GM18909 (cell line): ENCODE measurements around the gene BIRC6.

ENCODE experiments used
- ATAC-seq: cut with Tn5 transposase; IDR thresholded peaks from one replicate; pipeline ENCODE4 v1.9.1; 2021; ENCODE audit warnings: mild to moderate bottlenecking; ENCODE audit not compliant: unreplicated experiment, poor library complexity

Gene BIRC6

DNA sequence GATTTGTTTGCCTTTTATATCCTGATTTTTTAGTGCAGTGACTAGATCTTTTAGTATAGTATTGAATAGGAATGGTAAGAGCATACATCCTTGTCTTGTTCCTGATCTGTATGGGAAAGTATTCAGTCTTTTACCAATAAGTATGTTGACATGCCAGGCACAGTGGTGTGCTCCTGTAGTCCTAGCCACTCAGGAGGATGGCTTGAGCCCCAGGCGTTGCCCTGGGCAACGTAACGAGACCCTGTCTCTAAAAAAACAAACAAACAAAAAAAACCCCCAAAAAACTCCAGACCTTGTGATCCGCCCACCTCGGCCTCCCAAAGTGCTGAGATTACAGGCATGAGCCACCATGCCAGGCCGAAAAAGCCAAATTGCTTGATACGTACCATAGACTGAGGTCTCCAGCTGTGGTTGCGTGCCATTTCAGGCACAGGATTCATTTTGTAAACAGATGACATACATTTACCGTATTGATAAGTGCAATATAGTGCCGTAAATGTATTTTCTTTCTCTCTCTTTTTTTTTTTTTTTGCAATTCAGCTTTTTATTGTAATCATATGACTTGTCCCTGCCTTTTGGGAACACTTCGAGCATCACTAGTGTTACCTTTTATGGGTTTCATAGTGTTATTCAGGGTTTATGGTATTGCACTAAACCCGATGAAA, 18.5 kb downstream of the BIRC6 start:
- ATAC-seq, result no peak

DNA sequence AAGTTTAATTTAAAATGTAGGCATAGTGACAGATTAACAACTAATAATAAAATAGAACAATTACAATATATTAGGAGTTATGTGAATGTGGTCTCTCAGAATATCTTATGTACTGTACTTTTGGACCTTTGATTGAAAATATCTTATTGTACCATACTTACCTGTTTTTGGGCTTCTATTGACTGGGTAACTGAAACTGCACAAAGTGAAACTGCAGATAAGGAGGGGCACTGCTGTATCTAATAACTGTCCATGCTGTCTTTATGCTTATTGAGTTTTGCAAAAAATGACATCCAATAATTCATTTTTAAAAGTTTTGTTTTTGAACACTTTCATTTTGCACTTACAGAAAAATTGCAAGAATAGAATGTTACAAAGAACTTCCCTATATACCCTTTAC, 19.9 kb downstream of the BIRC6 start:
- ATAC-seq, result no peak

DNA sequence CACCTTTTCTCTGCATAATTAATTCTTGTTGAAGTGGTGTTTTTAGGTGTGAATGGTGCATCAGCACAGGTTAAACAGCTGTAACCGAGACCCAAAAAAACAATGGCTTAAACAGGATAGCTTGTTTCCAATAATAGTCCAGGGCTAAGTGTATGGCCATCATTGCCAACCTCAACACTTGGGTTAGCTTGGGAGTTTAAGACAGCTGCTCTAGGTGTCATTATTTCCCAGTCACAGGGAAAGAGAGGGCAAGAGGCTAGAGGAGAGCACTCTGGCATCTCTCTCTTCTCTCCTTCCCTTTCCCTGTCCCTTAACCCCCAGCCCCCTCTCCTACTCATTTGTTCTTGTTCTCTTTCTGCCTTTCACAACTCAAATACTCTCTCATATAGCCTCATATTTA, 21.1 kb downstream of the BIRC6 start:
- no peak for ATAC-seq

DNA sequence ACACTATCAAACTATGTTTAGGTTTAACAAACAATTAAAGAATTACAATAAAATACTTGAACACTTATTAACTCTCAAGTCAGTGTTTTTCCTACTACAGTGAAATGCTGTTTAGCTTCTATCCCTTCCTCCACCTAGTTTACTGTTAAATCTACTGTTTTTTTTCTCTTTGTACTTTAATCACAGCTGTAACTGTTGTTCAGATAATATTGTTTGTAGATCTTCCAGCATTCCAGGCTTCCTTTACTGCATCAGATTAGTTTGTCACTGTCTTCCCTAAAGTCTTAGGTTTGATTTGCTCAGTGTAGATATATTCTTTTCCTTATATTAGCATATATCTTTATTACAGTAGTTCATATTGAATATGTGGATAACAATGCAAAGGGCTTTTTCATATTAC, 22.5 kb downstream of the BIRC6 start:
- ATAC-seq, result no peak

DNA sequence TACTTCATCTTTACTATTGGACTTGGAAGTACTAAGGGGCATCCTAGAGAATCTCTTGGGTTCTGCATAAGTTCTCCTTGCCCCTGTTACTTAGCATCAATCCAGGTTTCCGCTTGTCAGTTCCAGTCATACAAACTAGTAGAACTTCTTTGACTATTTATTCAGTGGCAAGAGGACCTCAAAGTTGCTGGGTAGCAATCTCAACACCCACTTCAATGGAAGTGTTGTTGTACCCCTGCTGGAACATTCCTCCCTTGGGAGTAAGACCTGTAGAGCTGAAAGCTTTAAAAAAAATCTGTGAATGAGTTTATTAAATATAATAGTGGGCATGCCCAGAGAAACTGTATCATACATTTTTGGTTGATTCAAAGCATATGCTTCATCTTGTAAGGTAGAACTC, 27.0 kb downstream of the BIRC6 start:
- ATAC-seq, result no peak

DNA sequence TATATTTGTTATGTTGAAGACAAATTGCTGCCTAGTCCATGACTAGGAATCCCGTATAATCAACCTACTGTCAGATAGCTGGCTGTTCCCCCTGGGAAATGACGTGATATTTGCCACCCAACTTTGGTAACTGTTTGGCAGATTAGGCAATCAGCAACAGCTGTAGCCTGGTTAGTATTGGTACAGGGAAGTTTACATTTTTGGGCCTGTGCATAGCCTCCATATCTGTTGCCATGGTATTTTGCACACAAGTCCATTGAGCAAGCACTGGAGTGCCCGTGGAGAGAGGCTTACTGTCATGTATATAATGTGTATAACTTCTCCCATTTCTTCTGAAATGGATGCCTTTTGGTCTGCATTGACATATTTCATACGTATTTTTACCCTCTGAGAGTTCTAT, 27.7 kb downstream of the BIRC6 start:
- no peak for ATAC-seq

DNA sequence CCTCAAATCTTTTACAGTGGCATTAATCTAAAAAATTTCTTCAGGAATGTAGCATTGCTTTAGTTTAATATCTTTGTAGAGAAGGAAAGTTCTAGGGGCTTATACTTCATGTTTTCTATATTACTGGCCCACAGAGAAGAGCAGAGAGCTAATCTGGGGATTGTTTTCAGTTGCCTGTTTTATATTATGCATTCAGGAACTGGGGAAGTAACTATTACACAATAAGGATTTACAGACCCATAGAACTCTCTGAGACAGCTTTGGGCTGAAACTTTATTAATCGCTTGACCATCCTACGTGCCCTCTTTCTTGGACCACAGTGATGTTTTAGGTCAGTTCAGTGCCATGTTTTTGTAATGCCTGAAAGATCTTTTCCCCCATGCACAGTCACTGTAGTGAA, 29.9 kb downstream of the BIRC6 start:
- no peak for ATAC-seq

DNA sequence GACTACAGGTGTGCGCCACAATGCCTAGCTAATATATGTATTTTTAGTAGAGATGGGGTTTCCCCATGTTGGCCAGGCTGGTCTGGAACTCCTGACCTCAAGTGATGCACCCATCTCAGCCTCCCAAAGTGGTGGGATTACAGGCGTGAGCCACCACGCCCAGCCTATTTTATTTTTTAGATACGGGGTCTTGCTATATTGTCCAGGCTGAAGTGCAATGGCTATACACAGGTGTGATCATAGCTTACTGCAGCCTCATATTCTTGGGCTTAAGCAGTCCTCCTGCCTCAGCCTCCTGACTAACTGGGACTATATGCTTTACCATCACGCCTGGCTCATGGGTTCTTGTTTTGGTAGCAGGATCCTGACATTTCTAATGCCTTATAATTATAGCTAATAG, 42.4 kb downstream of the BIRC6 start:
- ATAC-seq, result no peak

DNA sequence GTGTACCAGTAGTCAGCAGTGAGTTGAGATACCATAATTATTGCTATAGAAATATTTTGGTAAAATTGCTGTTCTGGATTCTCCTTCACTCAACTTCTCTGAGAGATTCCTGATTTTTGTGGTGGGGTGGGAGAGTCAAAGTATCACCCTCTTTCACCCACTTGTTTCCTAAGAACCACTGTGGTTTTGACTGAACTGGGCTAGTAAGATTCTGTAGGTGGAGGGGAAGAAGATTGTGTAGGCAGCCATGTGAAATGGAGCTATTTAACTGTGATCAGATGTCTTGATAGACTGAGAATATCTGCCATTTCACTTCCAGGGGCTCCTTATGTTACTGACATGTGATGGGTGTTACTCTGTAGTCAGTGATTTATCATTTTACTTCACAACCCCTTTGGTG, 45.3 kb downstream of the BIRC6 start:
- ATAC-seq, result no peak

DNA sequence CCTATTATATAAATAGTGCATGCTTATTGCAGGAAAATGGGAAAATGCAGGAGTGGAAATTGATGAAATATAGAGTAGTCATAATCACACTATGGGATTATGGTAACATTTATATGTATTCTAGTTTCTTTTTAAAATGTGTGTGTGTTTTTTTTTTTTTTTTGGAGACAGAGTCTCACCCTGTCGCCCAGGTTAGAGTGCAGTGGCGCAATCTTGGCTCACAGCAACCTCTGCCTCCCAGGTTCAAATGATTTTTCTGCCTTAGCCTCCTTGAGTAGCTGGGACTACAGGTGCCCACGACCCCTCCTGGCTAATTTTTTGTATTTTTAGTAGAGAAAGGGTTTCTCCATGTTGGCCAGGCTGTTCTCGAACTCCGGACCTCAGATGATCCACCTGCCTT, 47.0 kb downstream of the BIRC6 start:
- no peak for ATAC-seq

DNA sequence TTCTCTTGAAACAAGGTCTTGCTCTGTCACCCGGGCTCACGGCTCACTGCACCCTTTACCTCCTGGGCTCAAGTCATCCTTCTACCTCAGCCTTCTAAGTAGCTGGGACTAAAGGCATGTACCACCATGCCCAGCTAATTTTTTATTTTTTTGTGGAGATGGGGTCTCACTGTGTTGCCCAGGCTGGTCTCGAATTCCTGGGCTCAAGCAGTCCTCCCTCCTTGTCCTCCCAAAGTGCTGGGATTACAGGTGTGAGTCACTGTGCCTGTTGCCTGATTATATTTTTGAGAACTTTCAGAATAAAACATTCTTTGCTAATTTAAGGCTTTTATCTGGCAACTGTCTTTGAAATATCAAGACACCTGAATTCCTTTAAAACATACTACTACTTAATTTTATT, 47.9 kb downstream of the BIRC6 start:
- ATAC-seq, result no peak

DNA sequence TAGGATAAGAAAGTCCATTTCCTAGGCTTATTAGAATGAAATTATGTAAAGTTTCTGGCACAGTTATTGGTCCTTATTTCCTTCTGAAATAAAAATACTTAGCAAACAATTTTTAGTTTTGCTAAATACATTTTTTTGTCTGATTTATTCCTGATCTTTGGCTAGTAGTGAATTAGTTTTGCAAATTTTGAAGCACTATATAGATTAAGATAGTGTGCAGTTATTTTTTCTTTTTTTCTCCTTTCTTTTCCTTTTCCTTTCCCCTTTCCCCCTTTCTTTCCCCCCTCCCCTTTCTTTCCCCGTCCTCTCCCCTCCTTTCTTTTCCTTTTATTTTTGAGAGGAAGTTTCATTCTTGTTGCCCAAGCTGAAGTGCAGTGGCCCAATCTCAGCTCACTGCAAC, 59.7 kb downstream of the BIRC6 start:
- no peak for ATAC-seq

DNA sequence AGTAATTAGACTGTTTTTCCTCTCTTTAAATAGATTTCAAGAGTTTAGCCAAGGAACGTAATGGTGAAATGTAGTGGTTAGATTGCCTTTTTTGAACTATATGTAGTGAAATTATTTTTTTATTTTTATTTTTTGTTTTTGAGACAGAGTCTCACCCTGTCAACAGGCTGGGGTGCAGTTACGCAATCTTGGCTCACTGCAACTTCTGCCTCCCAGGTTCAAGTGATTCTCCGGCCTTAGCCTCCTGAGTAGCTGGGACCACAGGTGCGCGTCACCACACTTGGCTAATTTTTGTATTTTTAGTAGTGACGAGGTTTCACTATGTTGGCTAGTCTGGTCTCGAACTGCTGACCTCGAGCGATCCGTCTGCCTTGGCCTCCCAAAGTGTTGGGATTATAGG, 60.8 kb downstream of the BIRC6 start:
- no peak for ATAC-seq

DNA sequence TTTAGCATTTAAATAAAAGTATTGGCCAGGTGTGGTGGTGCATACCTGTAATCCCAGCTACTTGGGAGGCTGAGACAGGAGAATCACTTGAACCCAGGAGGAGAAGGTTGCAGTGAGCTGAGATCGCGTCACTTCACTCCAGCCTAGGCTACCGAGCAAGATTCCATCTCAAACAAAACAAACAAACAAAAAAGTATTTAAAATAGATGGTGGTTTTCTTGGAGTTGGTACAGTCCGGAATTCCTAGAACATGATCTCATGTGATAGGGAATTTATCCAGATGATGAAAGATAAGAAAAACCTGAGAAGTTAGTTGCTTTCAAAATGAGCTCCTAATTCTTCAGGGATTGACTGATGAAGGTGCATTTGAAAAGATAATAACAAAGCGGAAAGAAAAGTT, 62.0 kb downstream of the BIRC6 start:
- ATAC-seq, result no peak

DNA sequence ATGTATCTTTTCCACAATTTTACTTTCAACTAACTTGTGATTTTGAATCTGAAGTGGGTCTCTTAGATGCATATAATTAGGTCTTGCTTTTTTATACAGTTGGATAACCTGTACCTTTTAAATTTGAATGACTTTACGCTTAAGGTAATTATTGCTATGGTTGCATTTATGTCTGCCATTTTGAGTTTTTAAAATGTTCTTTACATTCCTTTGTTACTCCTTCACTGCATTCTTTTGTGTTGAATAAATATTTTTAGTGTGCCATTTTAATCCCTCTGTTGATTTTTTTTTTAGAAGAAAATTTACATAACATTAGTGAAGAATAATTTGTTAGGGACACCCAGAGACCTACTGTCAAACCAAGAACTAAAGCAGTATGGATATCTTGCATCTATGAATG, 65.3 kb downstream of the BIRC6 start:
- ATAC-seq, result no peak

DNA sequence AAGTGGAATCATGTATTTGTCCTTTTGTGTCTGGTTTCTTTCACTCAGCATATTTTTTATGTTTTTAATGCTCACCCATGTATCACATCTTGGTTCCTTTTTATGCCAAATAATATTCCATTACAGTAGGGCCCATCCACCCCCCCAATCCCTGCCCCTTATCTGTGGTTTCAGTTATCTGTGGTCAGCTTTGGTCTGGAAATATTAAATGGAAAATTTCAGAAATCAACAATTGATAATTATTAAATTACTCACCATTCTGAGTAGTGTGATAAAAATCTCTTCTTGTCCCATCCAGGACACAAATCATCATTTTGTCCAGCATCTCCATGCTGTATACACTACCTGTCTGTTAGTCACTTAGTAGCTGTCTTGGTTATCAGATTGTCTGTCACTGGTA, 66.7 kb downstream of the BIRC6 start:
- ATAC-seq, result no peak

DNA sequence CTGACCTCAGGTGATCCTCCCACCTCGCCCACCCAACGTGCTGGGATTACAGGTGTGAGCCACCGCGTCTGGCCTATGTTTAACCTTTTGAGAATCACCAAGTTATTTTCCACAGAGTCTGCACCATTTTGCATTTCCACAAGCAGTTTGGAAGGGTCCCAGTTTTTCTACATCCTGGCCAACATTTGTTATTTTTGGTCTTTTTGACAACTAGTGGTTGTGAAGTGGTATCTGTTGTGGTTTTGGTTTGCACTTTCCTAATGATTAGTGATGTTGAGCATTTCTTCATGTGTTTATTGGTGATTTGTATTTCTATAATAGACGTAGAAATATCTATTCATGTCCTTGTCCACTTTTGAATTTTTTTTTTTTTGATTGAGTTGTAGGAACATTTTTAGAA, 67.9 kb downstream of the BIRC6 start:
- no peak for ATAC-seq

DNA sequence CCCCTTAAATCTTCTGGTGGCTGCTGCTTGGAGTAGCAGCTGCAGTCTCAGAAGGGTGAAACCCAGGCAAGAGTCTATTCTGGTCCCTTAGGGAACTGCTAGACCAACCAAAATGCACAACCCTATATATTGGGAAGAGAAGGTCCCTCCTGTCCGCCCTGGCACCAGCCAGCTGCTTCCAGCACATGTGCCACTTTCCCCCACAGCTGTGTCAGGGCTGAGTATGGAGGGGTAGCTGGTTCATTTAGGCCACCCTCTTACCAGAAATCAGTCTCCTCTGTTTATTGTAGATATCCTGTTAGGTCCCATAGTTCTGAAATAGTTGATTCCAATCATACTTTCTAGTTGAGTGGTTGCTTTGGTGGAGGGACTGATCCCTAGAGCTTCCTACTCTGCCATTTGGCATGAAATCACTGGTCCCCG, 68.9 kb downstream of the BIRC6 start:
- ATAC-seq, result no peak

DNA sequence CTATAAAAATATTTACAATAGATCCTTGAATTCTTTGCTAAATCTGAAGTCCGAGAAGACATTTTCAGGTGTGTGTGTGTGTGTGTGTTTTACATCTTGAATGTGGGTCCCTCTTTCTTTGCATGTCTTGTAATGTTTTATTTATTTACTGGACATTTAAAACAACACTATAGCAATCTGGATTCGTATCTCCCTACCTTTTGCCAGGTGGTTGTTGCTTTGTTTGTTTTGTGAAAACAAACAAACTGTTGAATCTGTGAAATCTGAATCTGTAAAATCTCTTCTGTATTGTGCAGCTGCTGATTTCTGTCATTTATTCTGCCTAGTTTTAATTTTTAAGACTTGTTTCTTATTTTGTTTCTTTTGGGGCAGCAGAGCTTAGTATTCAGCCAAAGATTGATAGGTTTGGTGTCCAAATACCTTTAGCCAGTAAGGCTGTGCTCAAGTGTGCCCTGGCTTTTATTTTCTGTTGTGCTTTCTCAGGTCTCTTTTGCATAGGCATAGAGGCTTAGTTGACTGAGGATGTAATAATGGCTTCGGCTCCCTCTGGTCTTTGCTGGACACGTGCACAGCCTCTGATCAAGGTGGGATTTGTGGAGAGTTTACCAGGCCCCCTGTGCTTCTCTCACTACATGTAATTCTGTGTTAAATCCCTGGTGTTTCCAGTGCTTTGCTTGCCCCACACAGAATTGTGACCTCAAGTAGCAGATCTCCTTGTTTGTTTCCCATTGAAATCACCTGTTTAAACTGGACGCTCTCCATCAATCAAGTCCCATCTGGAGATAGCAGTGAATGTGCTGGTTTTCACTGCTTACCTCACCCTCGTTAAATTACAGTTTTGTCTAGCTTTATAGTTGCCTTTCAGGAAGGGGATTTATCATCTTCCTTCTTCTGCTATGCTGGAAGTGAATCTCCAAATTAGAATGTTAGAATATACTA, 71.1 kb downstream of the BIRC6 start:
- ATAC-seq, result no peak

DNA sequence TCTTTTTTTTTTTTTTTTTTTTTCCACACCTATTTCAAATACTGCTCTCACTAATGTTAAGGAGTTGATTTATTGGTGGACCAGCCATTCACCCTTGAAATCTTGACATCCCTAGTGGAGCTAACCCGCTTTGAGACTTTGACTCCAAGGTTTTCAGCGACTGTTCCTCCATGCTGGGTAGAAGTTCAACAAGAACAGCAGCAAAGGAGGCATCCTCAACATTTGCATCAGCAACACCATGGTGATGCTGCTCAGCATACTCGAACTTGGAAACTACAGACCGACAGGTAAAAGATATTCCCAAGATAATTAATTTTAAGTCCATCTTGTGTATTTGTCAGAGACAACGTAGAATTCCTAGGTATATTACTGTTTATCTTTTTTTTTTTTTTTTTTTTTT, 74.0 kb downstream of the BIRC6 start:
- ATAC-seq, result no peak

DNA sequence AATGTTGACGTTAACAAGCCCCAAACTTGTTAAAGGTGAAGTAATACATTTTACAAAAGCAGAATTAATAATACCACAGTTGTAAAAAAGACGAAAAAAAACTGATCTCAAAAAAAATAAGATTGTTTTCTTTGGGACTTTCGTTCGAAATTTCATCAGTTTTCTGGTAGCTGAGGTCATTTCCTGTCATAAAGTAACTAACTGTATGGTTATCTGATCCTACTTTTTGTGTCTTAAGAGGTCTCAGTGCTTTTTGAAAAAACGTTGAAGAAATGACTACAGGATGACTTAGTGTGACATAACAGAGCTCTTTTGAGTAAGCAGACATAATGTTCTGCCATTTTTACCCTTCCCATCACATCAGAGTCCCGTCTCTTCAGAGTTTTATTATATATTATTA, 79.3 kb downstream of the BIRC6 start:
- no peak for ATAC-seq

DNA sequence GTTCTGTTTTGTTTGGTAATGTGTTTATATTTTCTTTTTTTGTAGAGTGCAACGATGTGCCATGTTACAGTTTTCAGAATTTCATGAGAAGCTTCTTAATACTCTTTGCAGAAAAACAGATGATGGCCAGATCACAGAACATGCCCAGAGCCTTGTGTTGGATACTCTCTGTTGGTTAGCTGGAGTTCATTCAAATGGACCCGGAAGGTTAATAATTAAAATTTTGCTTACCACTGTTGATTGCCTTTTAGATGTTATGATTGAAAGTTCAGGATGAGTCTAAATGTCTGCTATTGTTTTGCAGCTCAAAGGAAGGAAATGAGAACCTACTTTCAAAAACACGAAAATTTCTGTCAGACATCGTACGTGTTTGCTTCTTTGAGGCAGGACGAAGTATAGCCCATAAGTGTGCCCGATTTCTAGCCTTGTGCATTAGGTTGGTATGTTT, 85.2 kb downstream of the BIRC6 start:
- no peak for ATAC-seq
